PFSK-1 (cell line): ENCODE results near the gene STRN4.

Source experiments
- POLR2AphosphoS5 ChIP-seq: IDR thresholded peaks from 2 replicates; pipeline ENCODE4 v1.6.1; 2012; ENCODE audit warnings: low read depth, mild to moderate bottlenecking, control low read depth, low read length, moderate library complexity
- TAF1 ChIP-seq: IDR thresholded peaks from 2 replicates; pipeline ENCODE4 v1.6.1; 2012; ENCODE audit warnings: low read length, control low read depth, borderline replicate concordance; ENCODE audit not compliant: insufficient read depth
- TF ChIP-seq, protein P1 (sequence below), 2 experiments: IDR thresholded peaks; 2 replicates each; pipeline versions ENCODE4 v1.6.1 to v1.8.0; 2011 to 2012; ENCODE audit warnings: low read depth in 2 of 2, low read length in 2 of 2, control low read depth in 1 of 2, inconsistent platforms in 1 of 2, mild to moderate bottlenecking in 1 of 2, moderate library complexity in 1 of 2; ENCODE audit not compliant: insufficient read depth in 1 of 2

DNA sequence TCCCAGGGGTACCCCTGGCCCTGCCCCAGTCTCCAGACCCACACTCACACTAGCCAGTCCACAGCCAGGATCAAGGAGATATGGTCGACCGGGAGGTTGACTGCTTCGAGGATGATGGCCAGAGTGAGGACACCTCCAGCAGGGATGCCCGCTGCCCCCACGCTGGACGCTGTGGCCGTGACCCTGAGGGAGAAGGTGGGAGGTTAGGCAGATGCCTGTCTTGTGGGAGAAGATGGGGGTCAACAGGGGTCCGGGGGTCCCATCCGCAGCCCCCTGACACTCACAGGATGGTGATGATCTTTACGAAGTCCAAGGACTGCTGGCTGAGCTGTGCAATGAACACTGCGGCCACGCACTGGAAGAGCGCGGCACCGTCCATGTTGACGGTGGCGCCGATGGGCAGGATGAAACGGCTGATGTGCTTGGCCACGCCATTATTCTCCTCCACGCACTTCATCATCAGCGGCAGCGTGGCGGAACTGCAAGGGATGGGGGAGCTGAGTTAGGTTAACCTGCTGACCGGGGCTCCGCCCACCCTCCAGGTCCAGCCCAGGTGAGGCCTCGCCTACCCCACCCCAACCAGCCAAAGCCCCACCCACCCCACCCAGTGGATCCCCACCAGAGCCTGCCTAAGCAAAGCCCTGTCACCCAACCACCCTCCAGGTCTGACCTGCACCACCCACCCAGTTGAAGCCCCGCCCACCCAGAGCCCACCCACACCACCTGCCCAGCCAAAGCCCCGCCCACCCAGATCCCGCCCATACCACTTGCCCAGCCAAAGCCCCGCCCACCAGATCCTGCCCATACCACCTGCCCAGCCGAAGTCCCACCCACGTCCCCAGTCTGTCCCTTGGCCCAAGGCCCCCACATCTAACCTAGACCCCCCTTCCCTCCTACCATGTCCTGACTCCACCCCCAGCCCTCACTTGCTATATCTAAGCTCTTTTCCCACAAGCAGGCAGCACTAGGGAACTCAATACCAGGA lies 31.0 kb upstream of the STRN4 start:
- no peak for TF ChIP-seq POLR2AphosphoS5
- TF ChIP-seq, protein P1, sequence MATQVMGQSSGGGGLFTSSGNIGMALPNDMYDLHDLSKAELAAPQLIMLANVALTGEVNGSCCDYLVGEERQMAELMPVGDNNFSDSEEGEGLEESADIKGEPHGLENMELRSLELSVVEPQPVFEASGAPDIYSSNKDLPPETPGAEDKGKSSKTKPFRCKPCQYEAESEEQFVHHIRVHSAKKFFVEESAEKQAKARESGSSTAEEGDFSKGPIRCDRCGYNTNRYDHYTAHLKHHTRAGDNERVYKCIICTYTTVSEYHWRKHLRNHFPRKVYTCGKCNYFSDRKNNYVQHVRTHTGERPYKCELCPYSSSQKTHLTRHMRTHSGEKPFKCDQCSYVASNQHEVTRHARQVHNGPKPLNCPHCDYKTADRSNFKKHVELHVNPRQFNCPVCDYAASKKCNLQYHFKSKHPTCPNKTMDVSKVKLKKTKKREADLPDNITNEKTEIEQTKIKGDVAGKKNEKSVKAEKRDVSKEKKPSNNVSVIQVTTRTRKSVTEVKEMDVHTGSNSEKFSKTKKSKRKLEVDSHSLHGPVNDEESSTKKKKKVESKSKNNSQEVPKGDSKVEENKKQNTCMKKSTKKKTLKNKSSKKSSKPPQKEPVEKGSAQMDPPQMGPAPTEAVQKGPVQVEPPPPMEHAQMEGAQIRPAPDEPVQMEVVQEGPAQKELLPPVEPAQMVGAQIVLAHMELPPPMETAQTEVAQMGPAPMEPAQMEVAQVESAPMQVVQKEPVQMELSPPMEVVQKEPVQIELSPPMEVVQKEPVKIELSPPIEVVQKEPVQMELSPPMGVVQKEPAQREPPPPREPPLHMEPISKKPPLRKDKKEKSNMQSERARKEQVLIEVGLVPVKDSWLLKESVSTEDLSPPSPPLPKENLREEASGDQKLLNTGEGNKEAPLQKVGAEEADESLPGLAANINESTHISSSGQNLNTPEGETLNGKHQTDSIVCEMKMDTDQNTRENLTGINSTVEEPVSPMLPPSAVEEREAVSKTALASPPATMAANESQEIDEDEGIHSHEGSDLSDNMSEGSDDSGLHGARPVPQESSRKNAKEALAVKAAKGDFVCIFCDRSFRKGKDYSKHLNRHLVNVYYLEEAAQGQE (IDR thresholded peaks at IDR 0.05; ENCODE audit: insufficient read depth in 1 of 2, low read depth in 2 of 2, low read length in 2 of 2): no peak
- no peak for TF ChIP-seq TAF1
